ENCODE data around the gene GHR.
A peak's percentile ranks its signal among the peaks of the same experiment; 100 is the strongest.

The GHR gene

DNA sequence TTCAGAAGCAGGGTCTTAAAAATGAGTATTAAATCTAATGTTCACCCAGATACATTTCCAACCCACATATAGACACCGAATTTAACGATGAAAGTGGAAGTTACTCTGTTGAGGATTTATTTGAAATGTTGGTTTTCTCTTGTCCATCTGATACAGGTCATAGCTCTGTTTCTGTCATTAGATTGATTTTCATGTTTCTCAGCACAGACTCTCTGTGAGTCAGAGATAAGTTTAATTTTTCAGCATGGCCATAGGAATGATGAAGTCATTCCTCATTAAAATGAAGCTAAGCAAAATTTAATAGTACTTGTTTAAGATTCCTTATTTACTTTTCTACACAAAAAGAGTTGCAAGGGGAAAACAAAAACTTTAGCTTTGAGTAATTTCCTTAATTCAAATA is 38.8 kb downstream of the GHR start:
- no peak for FAIRE-seq

- no peak for FAIRE-seq
Measured at GRCh38 chr5:42467572-42467971, 44.3 kb downstream of the GHR start.

DNA sequence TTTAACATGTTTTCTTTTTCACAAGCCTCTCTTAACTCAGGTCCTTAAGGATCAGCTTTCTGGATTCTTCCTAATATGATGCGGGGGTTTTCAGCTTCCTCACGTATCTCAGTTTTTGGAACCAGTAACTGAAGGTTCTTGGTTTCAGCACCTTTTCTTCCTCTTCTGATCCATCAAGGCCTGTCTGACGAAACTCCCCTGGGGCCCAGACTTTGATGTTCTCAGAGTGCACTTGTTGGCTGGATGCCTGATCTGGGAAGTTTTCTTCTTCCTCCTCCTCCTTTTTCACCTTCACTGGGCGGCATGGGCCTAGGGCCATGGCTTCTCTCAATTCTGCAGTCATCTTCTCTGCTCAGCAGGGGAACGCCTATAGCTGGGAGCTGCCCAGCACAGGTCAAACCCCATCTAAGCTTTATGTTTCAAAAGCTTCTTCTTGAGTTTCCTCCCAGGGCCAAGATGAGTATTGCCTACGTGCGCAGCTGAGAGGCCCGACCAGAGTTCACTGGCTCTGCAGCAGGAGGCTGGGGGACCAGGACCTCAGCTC is 44.8 kb downstream of the GHR start:
- FAIRE-seq = no peak

GRCh38 chr5:42483472-42484154 is 60.4 kb downstream of the GHR start:
- FAIRE-seq = peak; percentile 33

- FAIRE-seq = no peak
Measured at GRCh38 chr5:42487077-42487476, 63.8 kb downstream of the GHR start.

GRCh38 chr5:42487821-42488220 is 64.6 kb downstream of the GHR start:
- no peak for FAIRE-seq

GRCh38 chr5:42490831-42491230 is 67.6 kb downstream of the GHR start:
- FAIRE-seq = no peak

- no peak for FAIRE-seq
Measured at GRCh38 chr5:42491699-42492098, 68.5 kb downstream of the GHR start.

DNA sequence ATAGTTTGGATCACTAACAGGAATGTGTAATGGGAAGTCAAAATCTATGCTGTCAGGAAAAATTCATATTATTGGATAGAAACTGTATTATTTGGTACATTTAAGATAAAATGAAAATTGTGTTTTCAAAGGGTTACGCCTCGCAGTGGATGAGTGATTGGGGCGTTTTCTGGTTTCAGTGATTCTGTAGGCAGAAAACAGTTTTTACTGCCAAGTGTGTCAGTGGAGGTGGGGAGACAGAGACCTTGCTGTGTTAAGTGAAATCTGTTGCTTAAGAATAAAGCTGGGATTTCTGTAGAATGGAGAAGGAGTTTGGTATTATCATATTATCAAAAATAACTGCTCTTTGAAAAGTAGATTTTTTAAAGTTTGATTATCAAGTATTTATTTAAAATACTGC is 69.7 kb downstream of the GHR start:
- FAIRE-seq = no peak

DNA sequence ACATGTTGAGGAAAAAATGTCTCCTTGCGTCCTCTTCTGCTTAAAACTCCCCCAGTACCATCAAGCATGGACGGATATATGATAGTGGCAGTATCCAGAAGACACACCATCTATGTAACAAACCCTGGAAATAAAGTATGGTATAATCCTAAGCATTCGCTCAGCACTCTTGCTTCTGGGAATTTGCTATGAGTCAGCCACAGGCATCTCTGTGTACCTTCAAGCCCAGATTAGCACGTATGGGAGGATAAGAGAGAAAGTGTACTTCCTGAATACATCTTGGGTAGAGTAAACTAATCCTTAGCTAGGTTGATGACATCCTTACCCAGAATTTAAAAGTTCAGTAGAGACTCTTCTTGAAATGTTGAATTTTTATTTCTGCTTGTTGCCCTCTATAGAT is 71.2 kb downstream of the GHR start:
- no peak for FAIRE-seq

- FAIRE-seq = no peak
Measured at GRCh38 chr5:42495914-42496313, 72.7 kb downstream of the GHR start.

GRCh38 chr5:42496397-42497156 is 73.3 kb downstream of the GHR start:
- FAIRE-seq = no peak

- FAIRE-seq = no peak
Measured at GRCh38 chr5:42498000-42498399, 74.8 kb downstream of the GHR start.

DNA sequence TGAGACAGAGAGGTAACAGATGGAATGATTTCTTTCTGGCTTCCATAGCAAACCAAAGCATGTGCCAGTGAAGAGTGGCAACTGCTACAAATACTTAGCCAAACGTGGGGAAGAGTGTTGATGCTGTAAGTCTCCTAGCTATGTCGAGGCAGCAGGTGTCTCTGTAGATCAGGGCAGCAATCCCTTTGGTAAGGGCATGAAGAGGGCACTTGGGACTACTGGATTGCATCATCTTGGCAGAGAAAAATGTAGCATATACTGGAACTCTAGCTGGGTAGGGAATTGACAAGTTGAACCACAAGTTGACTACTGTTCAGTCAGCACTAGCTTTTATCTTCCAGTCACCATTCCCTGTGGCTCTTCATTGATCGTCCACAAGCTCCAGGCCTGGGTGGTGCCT is 75.8 kb downstream of the GHR start:
- no peak for FAIRE-seq

DNA sequence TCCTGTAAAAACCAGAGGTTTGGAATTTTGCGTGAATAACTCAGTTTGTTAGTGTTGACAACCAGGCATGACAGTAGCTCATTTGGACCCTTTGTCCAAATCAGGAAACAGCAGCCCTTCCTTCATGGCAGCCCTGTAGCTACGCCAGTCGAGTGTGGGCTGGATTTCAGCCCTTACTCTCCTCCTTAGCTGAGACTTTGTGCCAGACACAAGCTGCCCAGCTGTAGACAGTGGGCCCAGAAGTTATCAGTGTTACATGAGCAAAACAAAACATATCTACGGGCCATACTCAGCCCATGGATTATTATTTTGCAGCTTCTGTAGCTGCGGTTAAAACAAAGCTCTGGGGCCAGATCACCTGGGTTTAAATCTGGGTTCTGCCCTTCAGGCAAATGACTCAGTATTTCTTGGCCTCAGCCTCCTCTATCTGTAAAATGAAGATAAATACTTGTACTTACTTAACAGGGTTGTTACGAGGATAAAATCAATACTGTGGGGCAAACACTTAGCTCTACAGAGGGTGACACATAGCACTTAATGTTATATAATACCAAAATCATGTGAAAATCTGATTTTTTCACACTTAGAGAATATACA is 76.9 kb downstream of the GHR start:
- FAIRE-seq = no peak

- FAIRE-seq = no peak
Measured at GRCh38 chr5:42502613-42503470, 79.6 kb downstream of the GHR start.

- FAIRE-seq = no peak
Measured at GRCh38 chr5:42506662-42507061, 83.4 kb downstream of the GHR start.

DNA sequence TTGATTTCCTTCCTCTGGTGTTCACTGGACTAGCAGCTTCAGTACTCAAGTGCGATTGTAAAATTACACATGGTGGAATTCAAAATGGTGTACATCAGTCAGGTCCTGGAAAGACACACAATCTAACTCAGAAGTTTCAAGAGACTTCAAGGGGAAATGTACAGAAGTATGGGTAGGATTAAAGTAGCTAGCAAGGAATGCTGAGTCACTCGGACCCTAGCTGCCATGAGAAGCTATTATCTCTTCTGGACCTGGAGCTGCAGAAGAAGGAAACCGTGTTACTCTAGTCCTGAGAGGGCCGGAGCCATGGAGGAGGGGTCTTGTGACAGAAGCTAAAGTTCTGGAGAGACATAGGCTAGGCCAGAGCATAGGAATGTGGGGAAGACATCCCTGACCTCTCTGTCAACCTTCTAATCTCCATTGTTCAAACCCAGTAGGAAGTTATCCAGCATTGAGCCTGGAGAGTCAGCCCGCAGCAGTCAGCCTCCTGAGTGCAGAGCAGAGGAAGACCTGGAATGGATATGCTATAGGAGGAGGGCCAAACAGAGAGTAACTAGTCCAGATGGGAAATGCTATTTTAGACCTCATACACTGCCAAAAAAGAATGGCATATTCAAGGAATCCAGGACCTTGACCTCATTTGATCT is 84.3 kb downstream of the GHR start:
- no peak for FAIRE-seq

DNA sequence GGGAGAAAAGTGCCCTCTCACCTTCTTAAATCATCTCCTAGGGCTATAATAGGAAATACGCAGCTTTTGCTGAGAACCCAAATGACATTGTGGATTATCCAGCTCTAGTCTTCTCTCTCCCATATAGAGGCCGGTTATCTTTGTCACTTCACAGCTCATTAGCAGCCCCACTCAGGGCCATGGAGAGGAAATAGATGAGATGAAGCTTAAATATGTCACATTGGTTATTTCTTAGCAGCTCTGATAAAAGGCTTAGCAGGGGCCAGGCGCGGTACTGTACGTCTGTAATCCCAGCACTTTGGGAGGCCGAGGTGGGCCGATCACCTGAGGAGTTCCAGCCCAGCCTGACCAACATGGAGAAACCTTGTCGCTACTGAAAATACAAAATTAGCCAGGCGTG is 90.0 kb downstream of the GHR start:
- FAIRE-seq = no peak

DNA sequence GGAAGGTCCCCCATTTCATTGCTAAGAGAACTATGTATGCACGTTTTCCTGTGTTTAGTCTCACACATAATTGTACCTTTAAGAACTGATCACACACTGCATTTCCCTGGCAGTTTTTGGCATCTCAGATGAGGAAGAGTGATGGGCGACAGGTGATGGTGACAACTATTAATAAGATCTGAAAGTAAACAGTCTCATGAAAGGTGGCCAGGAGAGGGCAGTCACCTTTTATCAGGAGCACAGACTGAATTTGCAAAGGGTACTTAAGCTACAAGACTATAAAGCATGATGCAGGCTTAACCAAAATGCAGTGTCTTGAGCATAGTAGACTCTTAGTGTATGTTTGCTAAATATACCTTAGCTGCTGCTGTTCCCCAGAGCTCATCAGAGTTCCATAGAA is 91.5 kb downstream of the GHR start:
- FAIRE-seq = no peak

DNA sequence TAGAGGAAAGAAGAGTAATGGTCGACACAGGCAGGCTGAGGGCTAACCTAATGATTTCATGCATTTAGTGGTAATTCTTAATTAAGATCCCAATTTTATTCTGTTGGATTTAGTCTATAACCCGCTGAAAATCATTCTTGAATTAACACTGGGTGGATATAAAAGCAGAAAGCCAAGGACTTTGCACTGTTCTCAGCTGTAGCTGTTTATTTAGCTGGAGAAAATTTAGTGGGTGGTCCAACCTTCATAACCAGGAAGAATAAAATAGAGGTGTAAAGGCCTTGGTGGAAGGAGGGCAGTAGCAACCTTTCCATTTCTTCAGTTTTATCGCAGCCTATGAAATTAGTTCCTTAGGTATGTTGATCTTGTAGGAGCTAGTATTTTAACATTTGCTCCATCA is 92.3 kb downstream of the GHR start:
- no peak for FAIRE-seq

DNA sequence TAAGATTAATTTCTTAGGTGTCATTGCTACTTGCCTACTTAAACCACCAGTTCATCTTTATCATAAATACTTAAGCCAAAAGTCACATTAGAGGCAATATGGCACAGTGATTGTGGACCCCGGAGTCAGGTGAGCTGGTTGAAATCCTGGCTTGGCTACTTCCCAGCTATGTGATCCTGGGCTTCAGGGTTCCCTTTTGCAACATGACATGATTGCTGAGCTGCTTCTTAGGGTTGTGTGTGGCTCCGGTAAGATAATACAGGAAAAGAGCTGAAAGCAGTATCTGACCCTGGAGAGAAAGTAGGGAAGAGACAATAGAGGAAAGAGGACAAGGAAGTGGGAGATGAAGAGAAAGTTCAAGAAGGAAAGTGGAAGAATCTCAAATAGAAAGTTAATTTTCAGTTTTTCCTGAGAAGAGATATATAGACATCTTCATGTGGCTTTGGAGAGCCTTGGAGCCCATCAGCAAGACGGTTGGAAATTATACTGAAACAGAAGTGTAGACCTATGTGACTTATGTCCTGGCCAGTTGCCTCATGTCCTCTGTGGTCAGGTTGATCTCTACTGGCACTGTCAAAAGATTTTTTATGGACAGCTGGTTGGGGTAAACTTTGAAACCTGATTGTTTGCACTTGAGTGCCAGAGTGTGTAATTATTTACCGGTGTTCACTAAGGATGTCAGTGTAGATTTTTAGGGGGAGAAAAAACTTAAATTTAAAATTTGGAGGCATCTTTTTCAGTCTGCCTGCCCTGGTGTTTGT is 93.2 kb downstream of the GHR start:
- FAIRE-seq = no peak
